ENCODE measurements around the gene SPANXA1. TPM values are rescaled to one million over a fixed set of nuclear protein-coding genes. Genes with fewer than 3 reads are reported as not detected.
"Not testable (repeated sequence)": the region's sequence is repeated elsewhere in the genome, so short reads cannot be mapped to it uniquely, and the experiment has no call there.

Gene SPANXA1
- not detected for total RNA-seq
- long read RNA-seq, result 0 reads

- ATAC-seq (ENCODE audit: poor library complexity); DNase-seq; intact Hi-C loops (cut with DNase I): not testable (repeated sequence)
Measured at GRCh38 chrX:141584638-141585037, at the start of gene SPANXA1. SPANXA1 (minus strand) TSS chrX:141584738; CDS start chrX:141584678, 60 bp downstream.

GRCh38 chrX:141632124-141632523 lies 47.6 kb upstream of the SPANXA1 start:
- intact Hi-C loops (cut with DNase I), result no loop called here
- DNase-seq, result no peak
- ATAC-seq (ENCODE audit: poor library complexity), result no peak

GRCh38 chrX:141619336-141619735 lies 34.8 kb upstream of the SPANXA1 start:
- ATAC-seq (ENCODE audit: poor library complexity), result no peak
- intact Hi-C loops (cut with DNase I), result no loop called here
- no peak for DNase-seq

GRCh38 chrX:141609111-141609510 lies 24.6 kb upstream of the SPANXA1 start:
- no peak for ATAC-seq (ENCODE audit: poor library complexity)
- intact Hi-C loops (cut with DNase I), result no loop called here
- DNase-seq, result no peak

GRCh38 chrX:141589408-141589807 lies 4.9 kb upstream of the SPANXA1 start, which contains the start of gene SPANXA2:
SPANXA2 (plus strand) TSS chrX:141589708; CDS start chrX:141589768, 60 bp downstream.
- intact Hi-C loops (cut with DNase I); DNase-seq; ATAC-seq (ENCODE audit: poor library complexity): not testable (repeated sequence)

GRCh38 chrX:141542551-141542950 lies 42.0 kb downstream of the SPANXA1 start:
- DNase-seq; intact Hi-C loops (cut with DNase I); ATAC-seq (ENCODE audit: poor library complexity): not testable (repeated sequence)

Other genes starting within 250 kb of the SPANXA1 start
- gene SPANXA2, start 5.0 kb upstream of the SPANXA1 start, total RNA-seq, result not detected
- not detected for gene SPANXD, start 114.0 kb upstream of the SPANXA1 start, total RNA-seq